Measurements from ENCODE around the gene WDR90. TPM values are rescaled to one million over a fixed set of nuclear protein-coding genes. Genes with fewer than 3 reads are reported as not detected.

WDR90 gene
- total and polyA plus RNA-seq, 2 of the 13 experiments (the other 11 are each of a cell fraction or from before 2014, with no cell fraction given), result 14.9 to 28.9 TPM

GRCh38 chr16:695355-696089, 46.4 kb downstream of the WDR90 start (continued):
- 0 out of 2 replicates have a peak, but pooled peaks have one; percentile 19 for TF ChIP-seq ZBTB20 (CRISPR knock-in tag; IDR thresholded peaks at IDR 0.05; ENCODE audit: borderline replicate concordance, low read depth)
- peak; percentile 84 for TF ChIP-seq RNF2 (conservative IDR thresholded peaks at IDR 0.05; ENCODE audit: low read depth)
- no peak for TF ChIP-seq ZNF276 (CRISPR knock-in tag; IDR thresholded peaks at IDR 0.05; ENCODE audit: low read depth)
- no peak for TF ChIP-seq ZMAT5 (CRISPR knock-in tag; IDR thresholded peaks at IDR 0.05; ENCODE audit: borderline replicate concordance, low read depth)
- TF ChIP-seq ZMYM4 (CRISPR knock-in tag; IDR thresholded peaks at IDR 0.05), result no peak
- TF ChIP-seq ZBTB8A (CRISPR knock-in tag; IDR thresholded peaks at IDR 0.05; ENCODE audit: borderline replicate concordance, low read depth), result no peak
- peak; percentile 32; the same call in 1 of the 2 replicates for TF ChIP-seq MTA1 (CRISPR knock-in tag; IDR thresholded peaks at IDR 0.05; ENCODE audit: borderline replicate concordance)
- peak; percentile 87 for TF ChIP-seq BATF2 (CRISPR knock-in tag; IDR thresholded peaks at IDR 0.05)
- TF ChIP-seq ETV6 (CRISPR knock-in tag; conservative IDR thresholded peaks at IDR 0.05), result no peak
- TF ChIP-seq MXI1 (IDR thresholded peaks at IDR 0.05; ENCODE audit: borderline replicate concordance, low read depth, low read length), result no peak; the same call in 2 of the 3 replicates
- 0 out of 2 replicates have a peak, but pooled peaks have one; percentile 47 for TF ChIP-seq ZNF747 (CRISPR knock-in tag; IDR thresholded peaks at IDR 0.05; ENCODE audit: borderline replicate concordance)
- TF ChIP-seq ZNF546 (CRISPR knock-in tag; conservative IDR thresholded peaks at IDR 0.05), result 0 out of 2 replicates have a peak, but pooled peaks have one; percentile 48
- 0 out of 2 replicates have a peak, but pooled peaks have one; percentile 33 for TF ChIP-seq ZNF274 (CRISPR knock-in tag; IDR thresholded peaks at IDR 0.05)
- TF ChIP-seq HNRNPLL (IDR thresholded peaks at IDR 0.05; ENCODE audit: low read depth, low read length, poor library complexity, severe bottlenecking), result peak; percentile 96
- peak; percentile 17; the same call in 1 of the 2 replicates for TF ChIP-seq JUNB (CRISPR knock-in tag; IDR thresholded peaks at IDR 0.05; ENCODE audit: borderline replicate concordance)
- no peak for TF ChIP-seq CBX1 (IDR thresholded peaks at IDR 0.05; ENCODE audit: low read depth)
- 0 out of 2 replicates have a peak, but pooled peaks have one; percentile 37 for TF ChIP-seq HOXD1 (CRISPR knock-in tag; IDR thresholded peaks at IDR 0.05)
- 0 out of 2 replicates have a peak, but pooled peaks have one; percentile 28 for TF ChIP-seq FOXM1 (CRISPR knock-in tag; IDR thresholded peaks at IDR 0.05)
- TF ChIP-seq ZNF225 (CRISPR knock-in tag; IDR thresholded peaks at IDR 0.05), result peak; percentile 60; the same call in 1 of the 2 replicates
- TF ChIP-seq MBD4 (IDR thresholded peaks at IDR 0.05; ENCODE audit: borderline replicate concordance, low read length), result no peak
- 0 out of 2 replicates have a peak, but pooled peaks have one; percentile 56 for TF ChIP-seq FOXO4 (CRISPR knock-in tag; conservative IDR thresholded peaks at IDR 0.05)
- TF ChIP-seq EP300 (IDR thresholded peaks at IDR 0.05; ENCODE audit: low read depth in 2 of 2, low read length in 2 of 2), result no peak
- 0 out of 2 replicates have a peak, but pooled peaks have one; percentile 36 for TF ChIP-seq EP300 (CRISPR knock-in tag; IDR thresholded peaks at IDR 0.05; ENCODE audit: borderline replicate concordance)
- TF ChIP-seq RBFOX2 (IDR thresholded peaks at IDR 0.05; ENCODE audit: low read depth, low read length), result peak; percentile 63; the same call in 1 of the 2 replicates
- TF ChIP-seq ZNF3 (CRISPR knock-in tag; IDR thresholded peaks at IDR 0.05), result 0 out of 2 replicates have a peak, but pooled peaks have one; percentile 28
